GM21360 (cell line): Measurements from ENCODE around the gene CYSRT1.
A peak's percentile ranks its signal among the peaks of the same experiment; 100 is the strongest.

Source experiments
- ATAC-seq: cut with Tn5 transposase; IDR thresholded peaks from one replicate; pipeline ENCODE4 v1.9.1; 2021; ENCODE audit warnings: mild to moderate bottlenecking, moderate library complexity; ENCODE audit not compliant: unreplicated experiment

The CYSRT1 gene

GRCh38 chr9:137224830-137225694 lies at the start of gene CYSRT1:
Gene CYSRT1 (plus strand): TSS chr9:137225174. CDS start chr9:137225622, 448 bp downstream.
- no peak for ATAC-seq

- no peak for ATAC-seq
Observed at GRCh38 chr9:137175345-137175961, 49.5 kb upstream of the CYSRT1 start.

- ATAC-seq: no peak
Observed at GRCh38 chr9:137176302-137177182, 48.4 kb upstream of the CYSRT1 start.

GRCh38 chr9:137178201-137178938 lies 46.6 kb upstream of the CYSRT1 start:
- ATAC-seq: no peak

- no peak for ATAC-seq
Observed at GRCh38 chr9:137178939-137179630, 45.9 kb upstream of the CYSRT1 start.

GRCh38 chr9:137179761-137180160 lies 45.2 kb upstream of the CYSRT1 start:
- no peak for ATAC-seq

- ATAC-seq: no peak
Observed at GRCh38 chr9:137180491-137180890, 44.5 kb upstream of the CYSRT1 start.

GRCh38 chr9:137181680-137182079 lies 43.3 kb upstream of the CYSRT1 start:
- no peak for ATAC-seq

GRCh38 chr9:137182836-137183235 lies 42.1 kb upstream of the CYSRT1 start:
- no peak for ATAC-seq

GRCh38 chr9:137183980-137184595 lies 40.9 kb upstream of the CYSRT1 start:
- no peak for ATAC-seq

- no peak for ATAC-seq
Observed at GRCh38 chr9:137184881-137185660, 39.9 kb upstream of the CYSRT1 start.

- ATAC-seq: no peak
Observed at GRCh38 chr9:137185921-137186320, 39.1 kb upstream of the CYSRT1 start.

- no peak for ATAC-seq
Observed at GRCh38 chr9:137186385-137186784, 38.6 kb upstream of the CYSRT1 start.

- ATAC-seq: no peak
Observed at GRCh38 chr9:137187386-137187785, 37.6 kb upstream of the CYSRT1 start.

GRCh38 chr9:137188086-137188489 lies 36.9 kb upstream of the CYSRT1 start:
- no peak for ATAC-seq

GRCh38 chr9:137188490-137189296 lies 36.3 kb upstream of the CYSRT1 start, which contains the start of the genes ANAPC2 and SSNA1:
Gene ANAPC2 (minus strand): TSS chr9:137188560. CDS start chr9:137188532, 28 bp downstream.
Gene SSNA1 (plus strand): TSS chr9:137188676. CDS start chr9:137188727, 51 bp downstream.
- ATAC-seq: peak; percentile 68
